ENCODE measurements around the gene TENT4B.
"Not testable (repeated sequence)": the region's sequence is repeated elsewhere in the genome, so short reads cannot be mapped to it uniquely, and the experiment has no call there.

TENT4B gene

GRCh38 chr16:50152807-50153595 is at the start of gene TENT4B:
TSS of gene TENT4B (plus strand) at chr16:50153306. CDS start at chr16:50153622, 316 bp downstream.
- in situ Hi-C loops (cut with HindIII; ENCODE audit: low pct_unique_long_range_greater_than_20kb, low sequenced_read_pairs) = no loop called here
- TF ChIP-seq JUND (IDR thresholded peaks at IDR 0.05; ENCODE audit: low read depth) = no peak
- peak; percentile 83 to 86 for DNase-seq (ENCODE audit: low read depth in 1 of 2, low spot score in 1 of 2)

DNA sequence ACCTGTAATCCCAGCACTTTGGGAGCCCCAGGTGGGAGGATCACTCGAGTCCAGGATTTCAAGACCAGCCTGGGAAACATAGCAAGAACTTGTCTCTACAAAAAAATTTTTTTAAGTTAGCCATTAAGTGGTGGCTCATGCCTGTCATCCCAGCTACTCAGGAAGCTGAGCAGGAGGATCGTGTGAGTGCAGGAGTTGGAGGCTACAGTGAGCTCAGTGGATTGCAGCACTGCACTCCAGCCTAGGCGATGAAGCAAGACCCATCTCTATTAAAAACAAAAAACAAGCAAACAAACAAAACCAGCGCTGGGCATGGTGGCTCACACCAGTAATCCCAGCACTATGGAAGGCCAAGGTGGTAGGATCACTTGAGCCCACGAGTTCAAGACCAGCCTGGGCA is 49.3 kb upstream of the TENT4B start:
- no peak for DNase-seq (ENCODE audit: low read depth in 1 of 2, low spot score in 1 of 2)
- TF ChIP-seq JUND (IDR thresholded peaks at IDR 0.05; ENCODE audit: low read depth) = no peak
- in situ Hi-C loops (cut with HindIII; ENCODE audit: low pct_unique_long_range_greater_than_20kb, low sequenced_read_pairs) = no loop called here

DNA sequence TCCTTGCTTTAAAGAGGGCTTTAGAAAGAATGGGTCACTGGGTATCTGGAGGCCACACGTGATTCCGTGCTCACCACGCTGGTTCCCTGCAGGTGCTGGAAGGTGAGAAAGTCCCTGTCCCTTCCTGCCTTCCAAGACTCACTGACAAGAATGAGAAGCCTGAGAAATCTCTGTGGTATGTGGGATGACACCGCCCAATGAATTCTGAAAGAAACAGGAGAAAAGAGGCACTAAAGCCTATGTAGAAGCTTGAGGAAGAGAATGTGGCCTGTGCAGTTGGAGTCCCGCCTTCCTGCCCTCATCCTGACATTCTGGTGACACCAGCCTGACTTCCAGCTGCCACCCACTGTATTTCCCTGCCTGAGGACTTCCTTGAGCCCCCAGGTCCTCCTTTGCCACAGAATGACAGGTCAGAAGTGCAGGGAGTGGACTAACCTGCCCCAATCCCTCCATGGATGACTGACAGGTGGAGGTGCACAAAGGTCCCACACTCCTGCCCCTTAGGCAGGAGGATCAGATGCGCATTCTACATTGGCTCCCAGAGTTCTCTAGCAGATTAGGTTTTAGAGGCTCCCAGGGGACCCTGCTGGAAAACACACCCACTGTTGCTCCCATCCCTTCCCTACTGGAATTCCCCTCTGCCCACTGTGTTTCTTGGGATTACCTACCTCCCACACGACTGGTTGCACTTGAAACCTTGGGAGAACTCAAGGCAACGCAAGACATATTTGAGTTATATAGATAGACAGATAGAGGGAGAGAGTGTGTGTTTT is 38.6 kb upstream of the TENT4B start:
- in situ Hi-C loops (cut with HindIII; ENCODE audit: low pct_unique_long_range_greater_than_20kb, low sequenced_read_pairs) = no loop called here
- TF ChIP-seq JUND (IDR thresholded peaks at IDR 0.05; ENCODE audit: low read depth) = no peak
- DNase-seq (ENCODE audit: low read depth in 1 of 2, low spot score in 1 of 2) = peak in 1 of 2 experiments; percentile 6

DNA sequence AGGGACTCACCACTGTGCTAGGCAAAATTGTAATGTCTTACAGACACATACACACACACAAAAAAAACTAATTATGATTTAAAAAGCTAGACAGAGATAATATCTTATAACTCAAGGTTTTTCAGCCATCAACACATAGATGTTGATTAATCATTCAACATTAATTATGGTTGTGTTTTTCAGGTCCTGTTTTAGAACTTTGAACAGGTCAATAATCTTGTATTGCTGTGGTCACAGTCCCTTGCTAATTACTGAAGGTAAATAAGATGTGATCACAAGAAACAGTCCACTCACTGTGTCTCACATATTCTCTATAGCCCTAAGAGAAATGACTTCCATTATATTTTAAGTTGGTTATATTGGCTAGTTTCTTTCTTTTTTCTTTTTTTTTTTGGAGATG is 32.4 kb upstream of the TENT4B start:
- TF ChIP-seq JUND (IDR thresholded peaks at IDR 0.05; ENCODE audit: low read depth) = no peak
- in situ Hi-C loops (cut with HindIII; ENCODE audit: low pct_unique_long_range_greater_than_20kb, low sequenced_read_pairs) = no loop called here

GRCh38 chr16:50121278-50121677 is 31.8 kb upstream of the TENT4B start:
- TF ChIP-seq JUND (IDR thresholded peaks at IDR 0.05; ENCODE audit: low read depth) = no peak
- no peak for DNase-seq (ENCODE audit: low read depth in 1 of 2, low spot score in 1 of 2)
- in situ Hi-C loops (cut with HindIII; ENCODE audit: low pct_unique_long_range_greater_than_20kb, low sequenced_read_pairs) = no loop called here

More for the DNA sequence above, 32.4 kb upstream of the TENT4B start:
- DNase-seq (ENCODE audit: low read depth in 1 of 2, low spot score in 1 of 2) = peak in 1 of 2 experiments; percentile 1

- DNase-seq (ENCODE audit: low read depth in 1 of 2, low spot score in 1 of 2) = no peak
- no peak for TF ChIP-seq JUND (IDR thresholded peaks at IDR 0.05; ENCODE audit: low read depth)
- in situ Hi-C loops (cut with HindIII; ENCODE audit: low pct_unique_long_range_greater_than_20kb, low sequenced_read_pairs) = no loop called here
Observed at GRCh38 chr16:50121721-50122445, 31.2 kb upstream of the TENT4B start.

- DNase-seq (ENCODE audit: low read depth in 1 of 2, low spot score in 1 of 2) = no peak
- no peak for TF ChIP-seq JUND (IDR thresholded peaks at IDR 0.05; ENCODE audit: low read depth)
- in situ Hi-C loops (cut with HindIII; ENCODE audit: low pct_unique_long_range_greater_than_20kb, low sequenced_read_pairs) = no loop called here
Observed at GRCh38 chr16:50123417-50123816, 29.7 kb upstream of the TENT4B start.

GRCh38 chr16:50124769-50125168 is 28.3 kb upstream of the TENT4B start:
- no peak for TF ChIP-seq JUND (IDR thresholded peaks at IDR 0.05; ENCODE audit: low read depth)
- DNase-seq (ENCODE audit: low read depth in 1 of 2, low spot score in 1 of 2) = no peak
- in situ Hi-C loops (cut with HindIII; ENCODE audit: low pct_unique_long_range_greater_than_20kb, low sequenced_read_pairs) = no loop called here

- no peak for DNase-seq (ENCODE audit: low read depth in 1 of 2, low spot score in 1 of 2)
- TF ChIP-seq JUND (IDR thresholded peaks at IDR 0.05; ENCODE audit: low read depth) = no peak
- in situ Hi-C loops (cut with HindIII; ENCODE audit: low pct_unique_long_range_greater_than_20kb, low sequenced_read_pairs) = no loop called here
Observed at GRCh38 chr16:50126183-50126582, 26.9 kb upstream of the TENT4B start.

DNA sequence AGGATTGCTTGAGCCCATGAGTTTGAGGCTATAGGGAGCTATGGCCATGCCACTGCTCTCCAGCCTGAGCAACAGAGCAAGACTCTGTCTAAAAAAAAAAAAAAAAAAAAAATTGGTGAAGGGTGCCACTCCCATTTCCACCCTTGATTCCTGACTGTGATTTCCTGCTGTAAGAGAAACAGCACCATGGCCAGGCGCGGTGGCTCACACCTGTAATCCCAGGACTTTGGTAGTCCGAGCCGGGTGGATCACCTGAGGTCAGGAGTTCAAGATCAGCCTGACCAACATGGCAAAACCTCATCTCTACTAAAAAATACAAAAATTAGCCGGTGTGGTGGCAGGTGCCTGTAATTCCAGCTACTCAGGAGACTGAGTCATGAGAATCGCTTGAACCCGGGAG is 20.5 kb upstream of the TENT4B start:
- DNase-seq (ENCODE audit: low read depth in 1 of 2, low spot score in 1 of 2); in situ Hi-C loops (cut with HindIII; ENCODE audit: low pct_unique_long_range_greater_than_20kb, low sequenced_read_pairs): not testable (repeated sequence)

DNA sequence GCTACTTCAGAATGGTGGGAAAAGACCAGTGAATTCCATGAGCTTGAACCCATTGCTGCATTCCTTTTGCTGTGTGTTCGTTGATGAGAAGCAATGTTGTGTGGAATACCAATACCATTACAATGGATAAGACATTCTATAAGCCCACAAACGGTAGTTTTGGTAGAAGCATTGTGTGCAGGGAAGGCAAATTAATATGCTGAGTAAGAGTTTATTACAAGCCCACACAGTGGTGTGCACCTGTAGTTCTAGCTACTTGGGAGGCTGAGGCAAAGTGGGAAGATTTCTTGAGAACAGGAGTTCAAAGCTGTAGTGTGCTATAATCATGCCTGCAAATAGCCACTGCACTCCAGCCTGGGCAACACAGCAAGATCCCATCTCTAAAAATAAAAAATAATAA is 19.9 kb upstream of the TENT4B start:
- TF ChIP-seq JUND (IDR thresholded peaks at IDR 0.05; ENCODE audit: low read depth) = no peak
- in situ Hi-C loops (cut with HindIII; ENCODE audit: low pct_unique_long_range_greater_than_20kb, low sequenced_read_pairs) = no loop called here
- DNase-seq (ENCODE audit: low read depth in 1 of 2, low spot score in 1 of 2) = no peak

DNA sequence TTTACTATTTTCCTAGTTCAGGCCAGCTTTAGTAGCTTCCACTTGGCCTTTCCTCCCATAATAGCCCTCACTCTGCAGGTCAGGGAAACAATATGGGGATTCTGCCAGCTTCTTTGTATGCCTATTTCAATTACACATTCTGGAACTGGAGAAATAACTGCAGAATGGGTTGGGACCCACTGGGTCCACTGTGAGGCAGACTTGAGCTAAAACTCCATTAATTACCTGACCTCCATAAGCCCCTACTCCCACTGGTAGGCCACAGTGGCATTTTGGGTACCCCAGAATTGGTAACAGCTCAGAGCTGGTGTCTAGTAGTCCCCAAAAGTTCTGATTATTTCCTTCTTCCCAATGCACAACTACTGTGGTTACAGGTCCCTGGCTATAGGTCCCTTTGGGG is 16.7 kb upstream of the TENT4B start:
- in situ Hi-C loops (cut with HindIII; ENCODE audit: low pct_unique_long_range_greater_than_20kb, low sequenced_read_pairs) = no loop called here
- TF ChIP-seq JUND (IDR thresholded peaks at IDR 0.05; ENCODE audit: low read depth) = no peak
- no peak for DNase-seq (ENCODE audit: low read depth in 1 of 2, low spot score in 1 of 2)

DNA sequence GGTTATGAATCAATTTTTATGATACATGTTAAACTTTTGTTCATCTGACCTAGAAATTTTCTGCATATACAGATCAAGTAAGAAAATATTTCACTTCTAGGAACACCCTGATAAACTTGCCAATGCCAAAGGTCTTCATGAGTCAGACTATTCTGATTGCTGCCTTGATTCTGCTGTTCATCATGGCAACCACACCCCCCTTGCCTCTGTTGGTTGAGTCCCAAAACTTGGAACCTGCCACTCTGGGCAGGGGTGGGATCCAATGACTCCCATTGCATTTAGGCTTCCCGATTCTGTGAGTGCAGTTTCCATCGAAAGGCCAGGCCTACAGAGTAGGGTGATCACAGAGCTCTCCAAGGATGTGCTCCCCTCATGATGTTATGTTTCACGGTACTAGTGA is 15.8 kb upstream of the TENT4B start:
- no peak for DNase-seq (ENCODE audit: low read depth in 1 of 2, low spot score in 1 of 2)
- TF ChIP-seq JUND (IDR thresholded peaks at IDR 0.05; ENCODE audit: low read depth) = no peak
- in situ Hi-C loops (cut with HindIII; ENCODE audit: low pct_unique_long_range_greater_than_20kb, low sequenced_read_pairs) = no loop called here
